ENCODE results near the gene ANKIB1. TPM values are rescaled to one million over a fixed set of nuclear protein-coding genes. Genes with fewer than 3 reads are reported as not detected.

ANKIB1 gene
- total RNA-seq, 4 donors from 2014 or later: 44.1 to 53.3 (median 44.9) TPM

Small RNA genes within 50 kb of the gene (microRNA-seq; reads per million reads assigned to microRNA genes)
- gene MIR1285-1: not detected

Small RNA genes within 50 kb of the gene (small RNA-seq; reads per million reads assigned to genes)
- gene MIR1285-1 (not detected), gene RF00019 (not detected)

Other genes with a start within 250 kb of the ANKIB1 start
- 10 to 100 TPM; 46.9 to 89.1 (median 66.5) TPM for gene CYP51A1, start 111.5 kb upstream of the ANKIB1 start, total RNA-seq
- under 1 TPM in 3 of 4 donors, not detected in 1; 0.13 to 0.29 (median 0.20) TPM for gene LRRD1, start 66.8 kb upstream of the ANKIB1 start, total RNA-seq
- gene KRIT1, start 60 bp upstream of the ANKIB1 start, total RNA-seq: 100 to 1,000 TPM in 3 of 4 donors, 10 to 100 TPM in 1; 98.9 to 137 (median 111) TPM
- gene GATAD1, start 201.5 kb downstream of the ANKIB1 start, total RNA-seq: 10 to 100 TPM; 46.1 to 99.0 (median 63.1) TPM
- gene ERVW-1, start 232.0 kb downstream of the ANKIB1 start, total RNA-seq: not detected